Measurements from ENCODE around the gene AADACL2. TPM values are rescaled to one million over a fixed set of nuclear protein-coding genes. Genes with fewer than 3 reads are reported as not detected.
"Not testable (repeated sequence)": the region's sequence is repeated elsewhere in the genome, so short reads cannot be mapped to it uniquely, and the experiment has no call there.

AADACL2 gene
- total RNA-seq, 2 experiments from 2014 or later = not detected

DNA sequence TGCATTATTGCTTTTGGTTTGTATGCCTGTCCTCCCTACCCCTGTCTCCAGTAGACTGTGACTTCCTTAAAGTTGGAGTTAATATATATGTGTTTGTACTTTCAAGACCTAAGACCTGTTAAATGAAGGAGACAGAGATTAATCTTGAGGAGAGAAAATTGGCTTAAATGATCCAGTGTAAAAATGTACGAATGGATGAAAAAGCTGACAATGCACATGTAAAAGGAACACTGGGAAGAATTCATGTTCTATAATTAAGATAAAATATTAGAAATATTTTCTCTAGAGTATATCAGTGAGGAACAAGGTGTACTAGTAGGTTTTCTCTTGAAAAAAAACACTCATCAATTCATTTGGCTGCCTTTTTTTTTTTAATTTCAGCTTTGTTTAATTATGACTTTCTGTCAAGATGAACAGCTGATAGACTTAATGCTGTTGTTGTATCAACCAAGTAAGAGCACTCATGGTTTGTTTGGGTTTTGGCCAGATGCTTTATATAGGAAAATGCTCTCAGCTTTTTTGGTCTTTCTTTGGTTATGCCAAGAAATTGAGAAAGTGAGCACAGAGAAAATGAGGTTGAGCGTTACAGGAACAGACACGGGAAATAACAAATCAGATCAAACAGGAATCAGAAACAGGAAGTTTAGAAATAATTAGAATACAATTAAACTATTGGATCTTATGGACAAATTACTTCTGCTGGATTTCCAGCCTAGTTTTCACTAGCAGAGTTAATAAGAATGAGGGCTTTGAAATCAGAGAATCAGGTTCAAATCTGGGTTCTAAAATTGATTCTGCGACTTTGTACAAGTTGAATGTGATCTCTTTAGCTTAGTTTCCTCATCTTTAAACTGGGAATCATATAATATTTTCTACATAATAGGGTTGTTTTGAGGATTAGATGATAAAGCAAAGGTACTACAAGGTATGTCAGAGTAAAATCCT, 41.9 kb downstream of the AADACL2 start:
- H3K27ac Mint-ChIP-seq = no peak overlapping the region
- DNase-seq = no peak
- H3K4me1 Mint-ChIP-seq = no peaks in the 10 kb centered on the region
- no peak overlapping the region for H3K4me3 Mint-ChIP-seq
- no peaks in the 10 kb centered on the region for H3K36me3 Mint-ChIP-seq
- H3K27me3 Mint-ChIP-seq = peaks cover 4% of the 10 kb centered on the region
- no peaks in the 10 kb centered on the region for H3K9me3 Mint-ChIP-seq

GRCh38 chr3:151776259-151776740, 42.6 kb downstream of the AADACL2 start:
- DNase-seq = no peak
- H3K27me3 Mint-ChIP-seq = peaks cover 4% of the 10 kb centered on the region
- no peak overlapping the region for H3K4me3 Mint-ChIP-seq
- H3K36me3 Mint-ChIP-seq = no peaks in the 10 kb centered on the region
- H3K4me1 Mint-ChIP-seq = no peaks in the 10 kb centered on the region
- H3K27ac Mint-ChIP-seq = no peak overlapping the region
- no peaks in the 10 kb centered on the region for H3K9me3 Mint-ChIP-seq

DNA sequence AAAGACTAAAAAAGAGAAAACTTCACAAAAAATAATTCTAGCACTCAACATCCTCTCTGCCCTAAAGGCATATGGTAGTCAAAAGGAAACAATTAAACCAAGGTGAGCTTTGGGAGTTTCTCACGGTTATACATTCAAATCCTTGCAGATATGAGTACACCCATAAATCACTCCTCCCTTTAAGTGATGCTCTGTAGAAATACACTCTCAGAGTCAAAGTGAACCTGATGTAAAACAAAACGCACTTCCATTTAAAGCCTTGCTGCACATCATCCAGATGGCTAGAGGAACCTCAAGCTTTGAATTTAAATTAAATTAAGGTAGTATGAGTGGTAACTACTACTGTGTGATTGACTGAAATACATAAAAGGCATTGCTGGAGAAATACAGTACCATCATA, 44.2 kb downstream of the AADACL2 start:
- no peak for DNase-seq
- Mint-ChIP-seq H3K4me3 (no peak overlapping the region), H3K27me3 (peaks cover 4% of the 10 kb centered on the region)

GRCh38 chr3:151787626-151788025, 53.9 kb downstream of the AADACL2 start:
- no peak for DNase-seq
- peaks cover 3% of the 10 kb centered on the region for H3K27me3 Mint-ChIP-seq
- H3K4me1 Mint-ChIP-seq = no peaks in the 10 kb centered on the region
- H3K36me3 Mint-ChIP-seq = no peaks in the 10 kb centered on the region
- no peak overlapping the region for H3K4me3 Mint-ChIP-seq
- H3K9me3 Mint-ChIP-seq = no peaks in the 10 kb centered on the region
- H3K27ac Mint-ChIP-seq = no peak overlapping the region

More for the DNA sequence above, 44.2 kb downstream of the AADACL2 start:
- H3K36me3 Mint-ChIP-seq = no peaks in the 10 kb centered on the region
- no peak overlapping the region for H3K27ac Mint-ChIP-seq
- no peaks in the 10 kb centered on the region for H3K9me3 Mint-ChIP-seq
- H3K4me1 Mint-ChIP-seq = no peaks in the 10 kb centered on the region

- H3K27ac Mint-ChIP-seq = no peak overlapping the region
- peaks cover 3% of the 10 kb centered on the region for H3K27me3 Mint-ChIP-seq
- H3K9me3 Mint-ChIP-seq = no peaks in the 10 kb centered on the region
- no peak overlapping the region for H3K4me3 Mint-ChIP-seq
- no peak for DNase-seq
- no peaks in the 10 kb centered on the region for H3K4me1 Mint-ChIP-seq
- no peaks in the 10 kb centered on the region for H3K36me3 Mint-ChIP-seq
Observed at GRCh38 chr3:151788401-151788800, 54.7 kb downstream of the AADACL2 start.

GRCh38 chr3:151789853-151790463, 56.2 kb downstream of the AADACL2 start:
- DNase-seq = no peak
- Mint-ChIP-seq H3K27ac (no peak overlapping the region), H3K36me3 (no peaks in the 10 kb centered on the region), H3K4me3 (no peak overlapping the region), H3K27me3 (peaks cover 3% of the 10 kb centered on the region), H3K4me1 (no peaks in the 10 kb centered on the region), H3K9me3 (no peaks in the 10 kb centered on the region)

GRCh38 chr3:151790763-151791162, 57.0 kb downstream of the AADACL2 start:
- H3K4me1 Mint-ChIP-seq, H3K9me3 Mint-ChIP-seq, DNase-seq: not testable (repeated sequence)

DNA sequence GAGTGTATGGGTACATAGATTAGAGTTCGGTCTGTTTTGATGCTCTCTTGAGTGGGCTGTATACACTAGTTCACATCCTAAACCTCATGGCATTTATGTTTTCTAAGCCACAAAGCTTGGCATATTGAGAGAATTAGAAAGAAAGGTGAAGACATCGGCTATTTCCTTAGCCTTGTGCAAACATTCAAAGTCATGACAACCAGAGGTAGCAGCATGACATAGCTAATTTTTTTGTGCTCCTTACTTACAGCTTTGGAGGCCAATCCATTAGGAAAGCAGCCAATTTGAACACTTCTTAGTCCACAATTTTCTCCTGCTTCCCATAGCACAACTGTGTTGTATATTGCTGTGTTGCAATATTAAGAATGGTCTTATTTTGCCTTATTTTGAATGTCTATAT, 58.7 kb downstream of the AADACL2 start:
- Mint-ChIP-seq H3K4me3 (no peak overlapping the region), H3K9me3 (no peaks in the 10 kb centered on the region), H3K36me3 (no peaks in the 10 kb centered on the region), H3K27me3 (peaks cover 3% of the 10 kb centered on the region), H3K27ac (no peak overlapping the region), H3K4me1 (no peaks in the 10 kb centered on the region)
- DNase-seq = no peak

More at GRCh38 chr3:151790763-151791162, 57.0 kb downstream of the AADACL2 start:
- H3K27me3 Mint-ChIP-seq, H3K36me3 Mint-ChIP-seq, H3K4me3 Mint-ChIP-seq, H3K27ac Mint-ChIP-seq: not testable (repeated sequence)

DNA sequence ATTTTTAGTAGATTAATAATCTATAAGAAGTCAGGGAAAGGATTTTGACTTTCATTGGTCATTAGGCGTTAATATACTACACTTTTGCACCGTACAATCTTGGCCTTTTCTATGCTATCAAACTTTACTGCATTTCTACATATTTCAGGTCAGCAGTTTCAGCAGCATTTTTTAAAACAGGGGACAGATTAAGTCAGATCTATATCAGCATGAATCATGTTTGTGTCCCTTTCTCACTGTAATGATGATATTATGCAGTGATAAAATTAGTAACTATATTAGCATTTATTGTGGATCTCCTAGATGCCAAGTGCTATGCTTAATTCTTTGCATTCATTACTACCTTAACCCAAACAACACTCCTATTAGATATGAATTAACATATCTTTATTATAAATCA, 59.9 kb downstream of the AADACL2 start:
- Mint-ChIP-seq H3K9me3 (no peaks in the 10 kb centered on the region), H3K4me1 (no peaks in the 10 kb centered on the region), H3K27me3 (peaks cover 3% of the 10 kb centered on the region), H3K36me3 (no peaks in the 10 kb centered on the region), H3K27ac (no peak overlapping the region), H3K4me3 (no peak overlapping the region)
- DNase-seq = no peak

DNA sequence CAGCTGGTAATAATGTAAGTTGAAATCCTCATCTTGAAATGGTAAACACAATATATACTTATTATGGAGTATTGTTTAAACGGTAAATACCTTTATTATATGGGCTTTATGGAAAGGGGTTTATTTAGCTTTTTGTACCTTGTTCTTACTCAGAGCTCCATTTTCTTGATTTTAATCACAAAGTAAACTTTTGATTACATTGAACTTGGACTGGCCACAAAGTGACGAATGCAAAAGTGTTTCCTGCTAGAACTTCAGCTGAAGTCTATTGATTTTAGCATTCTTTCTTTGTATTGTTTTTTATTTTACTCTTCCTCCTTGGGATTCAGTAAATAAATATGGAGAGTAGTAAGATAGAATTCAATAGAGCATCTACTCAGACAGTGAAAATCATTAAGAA, 60.4 kb downstream of the AADACL2 start:
- Mint-ChIP-seq H3K27ac (no peak overlapping the region), H3K36me3 (no peaks in the 10 kb centered on the region), H3K4me1 (no peaks in the 10 kb centered on the region), H3K4me3 (no peak overlapping the region), H3K9me3 (no peaks in the 10 kb centered on the region), H3K27me3 (peaks cover 3% of the 10 kb centered on the region)
- no peak for DNase-seq

DNA sequence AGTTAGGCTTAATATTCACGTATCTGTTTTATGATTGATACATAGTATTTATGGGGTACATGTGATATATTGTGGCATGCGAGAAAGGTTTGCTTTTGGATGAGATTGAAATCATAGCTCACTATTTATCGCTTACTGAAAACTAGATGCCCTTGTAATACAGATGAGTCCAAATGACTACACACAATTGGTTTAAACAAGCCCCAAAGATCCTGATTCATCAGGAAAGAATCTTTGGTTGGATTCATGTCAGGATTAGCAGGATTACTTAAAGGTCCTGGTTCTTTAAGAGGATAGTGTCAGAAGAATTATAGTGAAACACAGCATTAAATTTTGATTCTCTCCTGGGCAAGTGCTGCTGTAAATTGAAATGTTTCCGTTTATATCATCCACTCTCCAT, 61.5 kb downstream of the AADACL2 start:
- H3K4me1 Mint-ChIP-seq = no peaks in the 10 kb centered on the region
- no peaks in the 10 kb centered on the region for H3K9me3 Mint-ChIP-seq
- H3K27ac Mint-ChIP-seq = no peak overlapping the region
- no peaks in the 10 kb centered on the region for H3K36me3 Mint-ChIP-seq
- H3K27me3 Mint-ChIP-seq = peaks cover 3% of the 10 kb centered on the region
- no peak for DNase-seq
- no peak overlapping the region for H3K4me3 Mint-ChIP-seq

GRCh38 chr3:151796105-151796680, 62.5 kb downstream of the AADACL2 start:
- no peak overlapping the region for H3K4me3 Mint-ChIP-seq

DNA sequence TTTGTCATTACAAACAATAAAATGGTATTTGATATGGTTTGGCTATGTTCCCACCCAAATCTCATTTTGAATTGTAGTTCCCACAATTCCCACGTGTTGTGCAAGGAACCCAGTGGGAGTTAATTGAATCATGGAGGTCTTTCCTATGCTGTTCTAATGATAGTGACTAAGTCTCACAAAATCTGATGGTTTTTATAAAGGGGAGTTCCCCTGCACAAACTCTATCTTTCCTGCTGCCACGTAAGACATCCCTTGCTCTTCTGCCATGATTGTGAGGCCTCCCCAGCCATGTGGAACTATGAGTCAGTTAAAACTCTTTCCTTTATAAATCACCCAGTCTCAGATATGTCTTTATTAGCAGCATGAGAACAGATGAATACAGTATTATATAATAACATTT, 64.7 kb downstream of the AADACL2 start:
- no peak overlapping the region for H3K27ac Mint-ChIP-seq
- H3K27me3 Mint-ChIP-seq = no peaks in the 10 kb centered on the region
- no peaks in the 10 kb centered on the region for H3K9me3 Mint-ChIP-seq
- H3K4me3 Mint-ChIP-seq = no peak overlapping the region
- H3K4me1 Mint-ChIP-seq = no peaks in the 10 kb centered on the region
- H3K36me3 Mint-ChIP-seq = no peaks in the 10 kb centered on the region
- DNase-seq = no peak

More at GRCh38 chr3:151796105-151796680, 62.5 kb downstream of the AADACL2 start:
- no peaks in the 10 kb centered on the region for H3K36me3 Mint-ChIP-seq
- no peaks in the 10 kb centered on the region for H3K27me3 Mint-ChIP-seq
- no peak for DNase-seq
- H3K27ac Mint-ChIP-seq = no peak overlapping the region
- H3K4me1 Mint-ChIP-seq = no peaks in the 10 kb centered on the region
- no peaks in the 10 kb centered on the region for H3K9me3 Mint-ChIP-seq

DNA sequence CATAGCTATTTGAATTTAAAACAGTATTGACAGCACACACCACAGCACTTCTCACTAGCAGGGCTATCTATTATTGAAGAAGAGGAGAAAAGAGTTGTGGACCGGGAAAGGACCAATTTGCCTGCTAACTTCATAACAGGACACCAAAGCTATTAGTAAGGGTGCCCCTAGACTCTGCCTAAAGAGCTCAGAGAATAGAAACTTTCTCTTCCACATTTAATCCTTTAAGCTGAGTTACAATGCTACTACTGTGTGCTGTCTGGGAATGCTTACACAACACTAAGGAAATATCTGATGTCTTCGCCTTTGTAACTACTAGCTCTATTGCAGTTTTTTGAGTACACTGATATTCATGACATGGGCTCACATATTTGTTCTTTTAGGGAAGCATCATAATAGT, 66.7 kb downstream of the AADACL2 start:
- no peaks in the 10 kb centered on the region for H3K4me1 Mint-ChIP-seq
- no peak overlapping the region for H3K27ac Mint-ChIP-seq
- no peaks in the 10 kb centered on the region for H3K9me3 Mint-ChIP-seq
- no peak for DNase-seq
- no peak overlapping the region for H3K4me3 Mint-ChIP-seq
- no peaks in the 10 kb centered on the region for H3K27me3 Mint-ChIP-seq
- no peaks in the 10 kb centered on the region for H3K36me3 Mint-ChIP-seq

GRCh38 chr3:151804267-151804666, 70.5 kb downstream of the AADACL2 start:
- Mint-ChIP-seq H3K4me3 (no peak overlapping the region), H3K36me3 (peaks cover 2% of the 10 kb centered on the region), H3K27ac (no peak overlapping the region), H3K27me3 (peaks cover 6% of the 10 kb centered on the region), H3K4me1 (no peaks in the 10 kb centered on the region), H3K9me3 (peaks cover 8% of the 10 kb centered on the region)
- no peak for DNase-seq

Data from activated naive CD8-positive, alpha-beta T cell treated with anti-CD3 and anti-CD28 coated beads for 36 hours (primary cell).